Stimulated activated CD8-positive, alpha-beta memory T cell treated with anti-CD3 and anti-CD28 coated beads, Interleukin-15, amount 100 ng/mL, for 48 hours (primary cell): ENCODE data around the gene SRPX2.

ENCODE experiments used
- DNase-seq, 2 donors: peaks; one replicate each; pipeline ENCODE4 v3.0.0-alpha.2; 2020; ENCODE audit warnings: low read depth in 2 of 2

Gene SRPX2

GRCh38 chrX:100650841-100651240 lies 6.8 kb downstream of the SRPX2 start:
- no peak for DNase-seq

- no peak for DNase-seq
These were observed 8.3 kb downstream of the SRPX2 start for GRCh38 chrX:100652266-100652665.

- no peak for DNase-seq
These were observed 10.3 kb downstream of the SRPX2 start for GRCh38 chrX:100654261-100654660.

GRCh38 chrX:100658941-100659381 lies 15.0 kb downstream of the SRPX2 start:
- no peak for DNase-seq

GRCh38 chrX:100659431-100660137 lies 15.6 kb downstream of the SRPX2 start:
- DNase-seq, result no peak

- no peak for DNase-seq
These were observed 18.2 kb downstream of the SRPX2 start for GRCh38 chrX:100662170-100662569.

- no peak for DNase-seq
These were observed 18.8 kb downstream of the SRPX2 start for GRCh38 chrX:100662796-100663195.

GRCh38 chrX:100663642-100664041 lies 19.6 kb downstream of the SRPX2 start:
- DNase-seq, result no peak

- no peak for DNase-seq
These were observed 29.0 kb downstream of the SRPX2 start for GRCh38 chrX:100672966-100673365.

- DNase-seq, result no peak
These were observed 29.5 kb downstream of the SRPX2 start for GRCh38 chrX:100673397-100673953.

GRCh38 chrX:100674705-100675104 lies 30.7 kb downstream of the SRPX2 start:
- no peak for DNase-seq

- no peak for DNase-seq
These were observed 33.7 kb downstream of the SRPX2 start for GRCh38 chrX:100677611-100678181.

- no peak for DNase-seq
These were observed 36.8 kb downstream of the SRPX2 start for GRCh38 chrX:100680756-100681155.

GRCh38 chrX:100681599-100681998 lies 37.6 kb downstream of the SRPX2 start:
- no peak for DNase-seq

- no peak for DNase-seq
These were observed 38.9 kb downstream of the SRPX2 start for GRCh38 chrX:100682939-100683338.

- peak; percentile 30 to 45 for DNase-seq
These were observed 41.4 kb downstream of the SRPX2 start for GRCh38 chrX:100685284-100685996.

GRCh38 chrX:100685997-100686305 lies 42.0 kb downstream of the SRPX2 start:
- DNase-seq, result no peak

- DNase-seq, result no peak
These were observed 43.1 kb downstream of the SRPX2 start for GRCh38 chrX:100687128-100687527.

- no peak for DNase-seq
These were observed 43.5 kb downstream of the SRPX2 start for GRCh38 chrX:100687546-100687945.

- no peak for DNase-seq
These were observed 51.3 kb downstream of the SRPX2 start for GRCh38 chrX:100695302-100695701.

- no peak for DNase-seq
These were observed 52.0 kb downstream of the SRPX2 start for GRCh38 chrX:100695991-100696390.

- DNase-seq, result no peak
These were observed 52.8 kb downstream of the SRPX2 start for GRCh38 chrX:100696699-100697351.
